Astrocyte of the spinal cord (primary cell): Measurements from ENCODE around the gene FKRP.

Experiments
- DNase-seq: peaks from one replicate; pipeline ENCODE4 v3.0.0; 2011; ENCODE audit warnings: low read depth, low spot score
- H3K4me3 ChIP-seq: 2 replicates; pipeline ENCODE4 v1.5.1; 2011; ENCODE audit warnings: low read depth, mild to moderate bottlenecking, low read length, moderate library complexity
- CTCF ChIP-seq: IDR thresholded peaks from 2 replicates; pipeline ENCODE4 v1.5.1; 2012; ENCODE audit warnings: low read depth, mild to moderate bottlenecking, low read length, inconsistent platforms
- in situ Hi-C: cut with HindIII; loops from 2 replicates; pipeline ENCODE4 v1.10.0; 2017; ENCODE audit warnings: low sequenced_read_pairs

FKRP gene

GRCh38 chr19:46788262-46788967 lies 42.6 kb downstream of the FKRP start, which contains the start of gene SLC1A5:
Gene SLC1A5 (minus strand): TSS chr19:46788594. CDS start chr19:46787965, 629 bp downstream.
- TF ChIP-seq CTCF: no peak
- peak; percentile 96 for DNase-seq
- in situ Hi-C loops: no loop called here
- peak within 1 kb of the TSS; percentile 88 for H3K4me3 ChIP-seq

GRCh38 chr19:46788968-46789338 lies 43.1 kb downstream of the FKRP start:
- no peak overlapping the region for H3K4me3 ChIP-seq
- in situ Hi-C loops: no loop called here
- DNase-seq: no peak
- TF ChIP-seq CTCF: no peak

- H3K4me3 ChIP-seq: no peak overlapping the region
- in situ Hi-C loops: no loop called here
- no peak for DNase-seq
- no peak for TF ChIP-seq CTCF
Measured at GRCh38 chr19:46789371-46789770, 43.5 kb downstream of the FKRP start.

- TF ChIP-seq CTCF: no peak
- no peak overlapping the region for H3K4me3 ChIP-seq
- in situ Hi-C loops: no loop called here
- DNase-seq: no peak
Measured at GRCh38 chr19:46791944-46792343, 46.1 kb downstream of the FKRP start.

GRCh38 chr19:46797881-46798280 lies 52.0 kb downstream of the FKRP start:
- in situ Hi-C loops: no loop called here
- H3K4me3 ChIP-seq: no peak overlapping the region
- no peak for DNase-seq
- no peak for TF ChIP-seq CTCF

GRCh38 chr19:46798713-46799112 lies 52.9 kb downstream of the FKRP start:
- no peak for DNase-seq
- TF ChIP-seq CTCF: no peak
- in situ Hi-C loops: no loop called here
- H3K4me3 ChIP-seq: no peak overlapping the region
